ENCODE results near the gene ELP1. TPM values are rescaled to one million over a fixed set of nuclear protein-coding genes. Genes with fewer than 3 reads are reported as not detected.
A peak's percentile ranks its signal among the peaks of the same experiment; 100 is the strongest.

The ELP1 gene
- total RNA-seq, 6 experiments from 2014 or later = 10.4 to 20.6 (median 13.0) TPM

GRCh38 chr9:108867829-108868228, 66.1 kb downstream of the ELP1 start:
- Histone ChIP-seq H3K36me3 (no peaks in the 10 kb centered on the region), H3K4me1 (peaks cover 0 to 21% (median 8%) of the 10 kb centered on the region in 4 donors), H3K4me3 (no peak overlapping the region), H3K27me3 (no peaks in the 10 kb centered on the region), H3K9me3 (no peaks in the 10 kb centered on the region), H3K27ac (no peak overlapping the region)
- ATAC-seq (no peak), DNase-seq (no peak)
- intact Hi-C loops (cut with DNase I) = no loop called here
- 93% methylated on average over 4 of the region's 4 CpGs for WGBS (ENCODE audit: insufficient coverage, low coverage, low lambda C conversion rate, missing lambda C conversion rate)
- TF ChIP-seq POLR2A (IDR thresholded peaks at IDR 0.05) = no peak
- TF ChIP-seq CTCF (IDR thresholded peaks at IDR 0.05) = no peak

GRCh38 chr9:108867116-108867515, 66.8 kb downstream of the ELP1 start:
- Histone ChIP-seq H3K27ac (no peak overlapping the region), H3K36me3 (no peaks in the 10 kb centered on the region), H3K27me3 (no peaks in the 10 kb centered on the region), H3K9me3 (no peaks in the 10 kb centered on the region), H3K4me3 (no peak overlapping the region), H3K4me1 (peaks cover 0 to 21% (median 8%) of the 10 kb centered on the region in 4 donors)
- DNase-seq (no peak), ATAC-seq (no peak)
- intact Hi-C loops (cut with DNase I) = no loop called here
- no peak for TF ChIP-seq CTCF (IDR thresholded peaks at IDR 0.05)
- TF ChIP-seq POLR2A (IDR thresholded peaks at IDR 0.05) = no peak

GRCh38 chr9:108866001-108866420, 67.9 kb downstream of the ELP1 start:
- no peak overlapping the region for H3K4me3 ChIP-seq
- no peaks in the 10 kb centered on the region for H3K27me3 ChIP-seq
- WGBS (ENCODE audit: insufficient coverage, low coverage, low lambda C conversion rate, missing lambda C conversion rate) = 59% methylated on average over 2 of the region's 2 CpGs
- no peaks in the 10 kb centered on the region for H3K36me3 ChIP-seq
- H3K9me3 ChIP-seq = no peaks in the 10 kb centered on the region
- ATAC-seq = no peak
- intact Hi-C loops (cut with DNase I) = no loop called here
- no peak for TF ChIP-seq POLR2A (IDR thresholded peaks at IDR 0.05)
- no peak for TF ChIP-seq CTCF (IDR thresholded peaks at IDR 0.05)
- H3K27ac ChIP-seq = no peak overlapping the region
- DNase-seq = no peak
- peaks cover 0 to 21% (median 8%) of the 10 kb centered on the region in 4 donors for H3K4me1 ChIP-seq

- no peaks in the 10 kb centered on the region for H3K9me3 ChIP-seq
- intact Hi-C loops (cut with DNase I) = no loop called here
- H3K4me3 ChIP-seq = no peak overlapping the region
- no peaks in the 10 kb centered on the region for H3K27me3 ChIP-seq
- peak in 1 of 4 donors; percentile 5 for ATAC-seq
- H3K27ac ChIP-seq = no peak overlapping the region
- H3K36me3 ChIP-seq = no peaks in the 10 kb centered on the region
- H3K4me1 ChIP-seq = peaks cover 0 to 16% (median 7%) of the 10 kb centered on the region in 4 donors
- no peak for DNase-seq
- 30% methylated on average over 3 of the region's 4 CpGs for WGBS (ENCODE audit: insufficient coverage, low coverage, low lambda C conversion rate, missing lambda C conversion rate)
- no peak for TF ChIP-seq CTCF (IDR thresholded peaks at IDR 0.05)
- no peak for TF ChIP-seq POLR2A (IDR thresholded peaks at IDR 0.05)
Measured at GRCh38 chr9:108865037-108865436, 68.9 kb downstream of the ELP1 start.

- Histone ChIP-seq H3K9me3 (no peaks in the 10 kb centered on the region), H3K4me1 (peaks cover 0 to 11% (median 5%) of the 10 kb centered on the region in 4 donors), H3K27me3 (no peaks in the 10 kb centered on the region), H3K4me3 (no peak overlapping the region), H3K27ac (no peak overlapping the region), H3K36me3 (no peaks in the 10 kb centered on the region)
- 94% methylated on average over 2 of the region's 3 CpGs for WGBS (ENCODE audit: insufficient coverage, low coverage, low lambda C conversion rate, missing lambda C conversion rate)
- ATAC-seq (no peak), DNase-seq (no peak)
- intact Hi-C loops (cut with DNase I) = no loop called here
- TF ChIP-seq POLR2A (IDR thresholded peaks at IDR 0.05) (no peak), CTCF (IDR thresholded peaks at IDR 0.05) (no peak)
Measured at GRCh38 chr9:108864446-108864845, 69.5 kb downstream of the ELP1 start.
